GM12873 (cell line): ENCODE data around the gene TBL1XR1.

Experiments
- TF ChIP-seq, protein P1 (sequence below): IDR thresholded peaks from 2 replicates; pipeline ENCODE4 v1.5.1; 2012; ENCODE audit warnings: low read depth, mild to moderate bottlenecking, moderate library complexity, low read length, control low read depth; ENCODE audit not compliant: insufficient read depth; ENCODE audit errors: missing control alignments

TBL1XR1 gene

GRCh38 chr3:177197041-177197726, at the start of gene TBL1XR1:
TSS of gene TBL1XR1 (minus strand) at chr3:177197482. CDS start at chr3:177064977, 132,505 bp downstream.
- TF ChIP-seq, protein P1, sequence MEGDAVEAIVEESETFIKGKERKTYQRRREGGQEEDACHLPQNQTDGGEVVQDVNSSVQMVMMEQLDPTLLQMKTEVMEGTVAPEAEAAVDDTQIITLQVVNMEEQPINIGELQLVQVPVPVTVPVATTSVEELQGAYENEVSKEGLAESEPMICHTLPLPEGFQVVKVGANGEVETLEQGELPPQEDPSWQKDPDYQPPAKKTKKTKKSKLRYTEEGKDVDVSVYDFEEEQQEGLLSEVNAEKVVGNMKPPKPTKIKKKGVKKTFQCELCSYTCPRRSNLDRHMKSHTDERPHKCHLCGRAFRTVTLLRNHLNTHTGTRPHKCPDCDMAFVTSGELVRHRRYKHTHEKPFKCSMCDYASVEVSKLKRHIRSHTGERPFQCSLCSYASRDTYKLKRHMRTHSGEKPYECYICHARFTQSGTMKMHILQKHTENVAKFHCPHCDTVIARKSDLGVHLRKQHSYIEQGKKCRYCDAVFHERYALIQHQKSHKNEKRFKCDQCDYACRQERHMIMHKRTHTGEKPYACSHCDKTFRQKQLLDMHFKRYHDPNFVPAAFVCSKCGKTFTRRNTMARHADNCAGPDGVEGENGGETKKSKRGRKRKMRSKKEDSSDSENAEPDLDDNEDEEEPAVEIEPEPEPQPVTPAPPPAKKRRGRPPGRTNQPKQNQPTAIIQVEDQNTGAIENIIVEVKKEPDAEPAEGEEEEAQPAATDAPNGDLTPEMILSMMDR: no peak

- TF ChIP-seq, protein P1: no peak
These were observed 48.0 kb upstream of the TBL1XR1 start for GRCh38 chr3:177245250-177245649.

- TF ChIP-seq, protein P1: no peak
These were observed 47.3 kb upstream of the TBL1XR1 start for GRCh38 chr3:177244606-177245005.

DNA sequence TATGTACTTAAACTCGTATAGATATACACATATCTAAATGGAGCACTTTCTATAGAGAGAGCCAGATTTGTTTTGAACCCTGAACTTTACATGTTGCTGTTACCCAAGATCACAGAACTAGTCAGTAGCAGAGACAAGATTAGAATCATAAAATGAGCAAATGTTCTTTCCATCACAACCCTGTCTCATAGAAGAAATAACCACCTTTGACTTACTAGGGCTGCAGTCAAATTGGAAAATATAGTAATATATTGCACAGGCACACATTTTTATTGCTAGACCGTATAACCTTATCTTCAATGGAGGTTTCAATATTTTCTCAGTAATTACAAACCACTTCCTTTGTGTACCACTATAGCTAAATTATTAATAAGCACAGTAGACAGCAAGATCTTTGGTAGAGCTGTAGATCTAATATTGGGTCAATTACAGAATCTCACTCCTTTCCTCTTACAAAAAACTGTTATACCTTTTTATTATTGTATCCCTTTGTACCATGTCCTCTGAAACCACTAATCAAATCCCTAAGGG, 41.5 kb upstream of the TBL1XR1 start:
- TF ChIP-seq, protein P1: no peak

GRCh38 chr3:177237206-177237605, 39.9 kb upstream of the TBL1XR1 start:
- TF ChIP-seq, protein P1: no peak

DNA sequence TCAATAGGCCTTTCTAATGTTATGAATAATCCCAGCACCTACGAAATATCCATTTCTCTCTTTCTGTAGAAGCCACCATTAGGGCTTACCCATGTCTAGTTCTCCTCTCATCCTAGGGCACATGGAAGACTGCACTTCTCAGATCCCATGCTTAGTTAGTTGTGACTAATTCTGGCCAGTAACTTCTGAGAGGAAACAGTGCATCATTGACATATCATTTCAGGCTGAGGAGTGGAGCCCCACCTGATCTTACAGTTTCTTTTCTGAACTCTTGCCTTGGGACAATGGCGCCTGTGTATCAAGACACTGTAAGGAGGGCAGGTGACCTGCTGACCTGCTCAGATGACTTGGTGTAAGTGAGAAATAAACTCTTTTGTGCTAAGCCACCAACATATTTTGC, 39.4 kb upstream of the TBL1XR1 start:
- TF ChIP-seq, protein P1: no peak

GRCh38 chr3:177234121-177234520, 36.8 kb upstream of the TBL1XR1 start:
- TF ChIP-seq, protein P1: no peak
